ENCODE data around the gene TRMT2A. TPM values are rescaled to one million over a fixed set of nuclear protein-coding genes. Genes with fewer than 3 reads are reported as not detected.

The TRMT2A gene
- total and polyA plus RNA-seq, 10 of the 15 experiments (the other 5 are each of a cell fraction or from before 2014, with no cell fraction given): 0.29 to 97.0 (median 57.9) TPM

DNA sequence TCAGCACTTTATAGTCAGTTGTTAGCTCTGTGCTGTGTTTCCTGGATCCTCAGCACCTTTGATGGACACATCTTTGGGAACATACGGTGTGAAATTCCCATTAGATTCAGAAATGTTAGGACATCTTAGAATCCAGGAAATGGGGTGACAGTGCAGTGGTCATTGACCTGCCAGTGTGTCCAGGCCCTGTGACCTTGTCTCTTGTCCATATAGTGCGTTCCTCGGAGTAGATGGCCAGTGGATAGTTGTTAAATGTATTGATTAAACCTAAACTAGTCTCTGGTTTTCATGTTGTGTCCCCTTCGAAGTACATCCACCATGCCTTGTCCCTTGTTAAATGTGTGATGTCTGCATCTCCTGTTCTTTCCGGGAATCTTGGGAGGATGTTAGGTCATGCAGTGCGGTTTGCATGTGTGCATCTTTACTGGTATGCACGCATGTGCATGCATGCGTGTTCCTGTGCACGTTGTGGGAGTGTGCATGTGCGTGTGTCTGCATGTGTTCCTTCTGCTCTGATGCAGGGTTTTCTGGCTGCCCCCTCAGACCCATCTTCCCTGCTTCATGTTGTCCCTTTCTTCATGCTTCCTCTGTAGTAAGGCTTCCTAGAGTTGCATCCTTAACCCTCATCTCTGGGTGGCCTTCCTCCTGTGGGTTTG, 33.0 kb downstream of the TRMT2A start:
- ATAC-seq (no peak), DNase-seq (ENCODE audit: low read depth, low spot score) (no peak), FAIRE-seq (no peak)
- H3K9ac ChIP-seq (ENCODE audit: control insufficient read depth, insufficient read depth, low read length): no peak overlapping the region
- H3K4me1 ChIP-seq (ENCODE audit: control insufficient read depth, insufficient read depth, low read length): peaks cover 8% of the 10 kb centered on the region
- no peaks in the 10 kb centered on the region for H3K9me3 ChIP-seq (replicated peaks; ENCODE audit: control insufficient read depth, insufficient read depth, low read length)
- H3K27ac ChIP-seq (ENCODE audit: control insufficient read depth, insufficient read depth): no peak overlapping the region
- intact Hi-C loops (cut with micrococcal nuclease; ENCODE audit: unreplicated experiment): no loop called here
- peak overlapping the region; percentile 22 for H3K4me2 ChIP-seq (ENCODE audit: control insufficient read depth, insufficient read depth)
- WGBS (ENCODE audit: insufficient coverage, insufficient replicate concordance, low lambda C conversion rate, missing lambda C conversion rate): 96% methylated on average over 10 of the region's 10 CpGs
- H3K27me3 ChIP-seq (replicated peaks in 1 of 2; ENCODE audit: control insufficient read depth in 2 of 2, insufficient read depth in 2 of 2, low read length in 1 of 2): no peaks in the 10 kb centered on the region
- ChIA-PET POLR2A (interaction anchor here (0.8 kb wide), 1 partner anchor 33 kb away, joined by 3 read pairs; the partner anchor contains the start of gene TRMT2A), RAD21 (ENCODE audit: unreplicated experiment) (no interaction called here), SMC1A (ENCODE audit: uncharacterized antibody, unreplicated experiment) (no interaction called here), CTCF (interaction anchor here (1.1 to 1.2 kb wide), 2 partner anchors 16 to 119 kb away, joined by 3 read pairs; no protein-coding TSS in a partner anchor)
- in situ Hi-C loops (cut with MboI): no loop called here
- H2AFZ ChIP-seq (ENCODE audit: control insufficient read depth, low read depth, low read length): no peak overlapping the region
- BruUV-seq (replicated peaks): no TSS peak
- peaks cover 11 to 17% of the 10 kb centered on the region in 2 experiments for H3K36me3 ChIP-seq (ENCODE audit: control insufficient read depth in 2 of 2, insufficient read depth in 2 of 2, low read length in 1 of 2)
- H3K4me3 ChIP-seq: peak overlapping the region; percentile 32; the same call in 1 of the 2 replicates
- TF ChIP-seq PAX8 (IDR thresholded peaks at IDR 0.05): no peak
- TF ChIP-seq IKZF1 (conservative IDR thresholded peaks at IDR 0.05): no peak
- TF ChIP-seq ZNF207 (IDR thresholded peaks at IDR 0.05; ENCODE audit: borderline replicate concordance): no peak
- TF ChIP-seq SRF (IDR thresholded peaks at IDR 0.05; ENCODE audit: low read depth in 2 of 2, low read length in 2 of 2): no peak
- no peak for TF ChIP-seq IKZF2 (IDR thresholded peaks at IDR 0.05)
- TF ChIP-seq ZNF217 (IDR thresholded peaks at IDR 0.05): no peak
- no peak for TF ChIP-seq HDAC6 (IDR thresholded peaks at IDR 0.05; ENCODE audit: unreplicated experiment)
- no peak for TF ChIP-seq SIX5 (IDR thresholded peaks at IDR 0.05; ENCODE audit: low read depth, low read length, severe bottlenecking)
- TF ChIP-seq E2F4 (IDR thresholded peaks at IDR 0.05; ENCODE audit: low read depth, low read length): no peak
- no peak for TF ChIP-seq BCL11A (IDR thresholded peaks at IDR 0.05; ENCODE audit: low read depth, low read length)
- H4K20me1 ChIP-seq (ENCODE audit: control insufficient read depth, insufficient read depth): no peaks in the 10 kb centered on the region
- H3K79me2 ChIP-seq (ENCODE audit: control insufficient read depth, insufficient read depth, low read length): peaks cover 57% of the 10 kb centered on the region

Measured in GM12878 (cell line).